Ramos (cell line): ENCODE data around the gene RCBTB2.

Source experiments
- in situ Hi-C: fragments of 300-500 bp; cut with MboI; formaldehyde crosslinking; loops from one replicate; pipeline ENCODE4 v1.14.3; 2022; ENCODE audit warnings: low sequenced_read_pairs; ENCODE audit not compliant: unreplicated experiment

Gene RCBTB2

DNA sequence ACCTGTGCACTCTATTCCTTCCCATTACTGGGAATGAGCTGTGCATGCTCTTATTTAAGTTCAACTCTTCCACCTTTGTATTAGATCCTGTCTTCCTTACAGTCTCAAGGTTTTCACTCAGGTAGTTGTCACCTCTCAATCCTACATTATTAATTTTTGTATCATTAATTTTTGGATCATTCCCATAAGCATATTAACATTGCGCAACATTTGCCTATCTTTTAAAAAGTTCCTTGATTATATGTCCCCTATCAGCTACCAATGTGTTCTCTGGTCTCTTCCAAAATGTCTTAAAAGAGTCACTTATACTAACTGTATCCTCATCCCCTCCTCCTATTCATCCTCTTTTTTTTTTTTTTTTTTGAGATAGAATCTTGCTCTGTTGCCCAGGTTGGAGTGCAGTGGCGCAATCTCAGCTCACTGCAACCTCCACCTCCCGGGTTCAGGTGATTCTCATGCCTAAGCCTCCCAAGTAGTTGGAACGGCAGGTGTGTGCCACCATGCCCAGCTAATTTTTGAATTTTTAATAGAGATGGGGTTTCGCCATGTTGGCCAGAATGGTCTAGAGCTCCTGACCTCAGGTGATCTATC lies 2.1 kb upstream of the RCBTB2 start:
- in situ Hi-C loops, result no loop called here

DNA sequence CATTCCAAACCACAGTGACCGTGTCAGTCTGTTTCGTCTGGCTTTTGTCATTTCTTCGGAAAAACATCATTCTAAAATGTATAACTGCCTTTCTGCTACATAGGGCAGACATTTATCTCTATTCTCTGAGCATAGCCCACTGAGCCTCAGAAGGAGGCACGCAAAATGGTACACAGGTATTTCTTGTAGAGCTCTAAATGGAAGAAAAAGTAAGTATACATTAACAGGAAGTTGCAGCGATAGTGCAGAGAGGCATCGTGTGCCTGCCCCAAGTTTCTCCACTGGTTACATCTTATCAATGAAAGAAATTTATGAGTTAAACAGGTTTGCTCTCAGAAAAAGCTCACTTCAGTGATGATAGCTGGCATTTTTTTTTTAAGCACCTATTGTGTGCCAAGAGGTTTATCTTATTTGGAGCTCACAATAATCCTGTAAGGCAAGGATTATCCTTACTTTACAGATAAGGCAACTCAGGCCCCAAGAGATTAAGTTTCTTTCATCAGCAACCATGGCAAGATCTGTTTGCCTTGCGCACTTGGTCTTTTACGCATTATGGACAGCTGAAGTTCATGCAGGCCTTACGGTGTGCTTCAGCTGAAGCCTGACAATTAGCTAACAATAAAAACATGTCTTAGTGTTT lies 1.2 kb upstream of the RCBTB2 start:
- in situ Hi-C loops, result no loop called here

DNA sequence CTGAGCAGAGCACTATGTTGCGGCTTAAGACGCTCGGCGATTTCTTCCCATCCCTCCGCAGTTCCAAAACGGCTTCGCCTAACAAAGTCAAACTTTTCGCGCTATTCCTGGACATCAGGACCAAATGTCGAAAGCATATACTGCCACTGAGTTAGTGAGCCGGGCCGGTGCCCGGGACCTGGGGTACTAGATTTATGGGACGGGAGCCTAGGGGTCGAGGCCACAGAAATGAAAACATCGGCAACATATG lies 699 bp downstream of the RCBTB2 start:
- in situ Hi-C loops, result no loop called here

DNA sequence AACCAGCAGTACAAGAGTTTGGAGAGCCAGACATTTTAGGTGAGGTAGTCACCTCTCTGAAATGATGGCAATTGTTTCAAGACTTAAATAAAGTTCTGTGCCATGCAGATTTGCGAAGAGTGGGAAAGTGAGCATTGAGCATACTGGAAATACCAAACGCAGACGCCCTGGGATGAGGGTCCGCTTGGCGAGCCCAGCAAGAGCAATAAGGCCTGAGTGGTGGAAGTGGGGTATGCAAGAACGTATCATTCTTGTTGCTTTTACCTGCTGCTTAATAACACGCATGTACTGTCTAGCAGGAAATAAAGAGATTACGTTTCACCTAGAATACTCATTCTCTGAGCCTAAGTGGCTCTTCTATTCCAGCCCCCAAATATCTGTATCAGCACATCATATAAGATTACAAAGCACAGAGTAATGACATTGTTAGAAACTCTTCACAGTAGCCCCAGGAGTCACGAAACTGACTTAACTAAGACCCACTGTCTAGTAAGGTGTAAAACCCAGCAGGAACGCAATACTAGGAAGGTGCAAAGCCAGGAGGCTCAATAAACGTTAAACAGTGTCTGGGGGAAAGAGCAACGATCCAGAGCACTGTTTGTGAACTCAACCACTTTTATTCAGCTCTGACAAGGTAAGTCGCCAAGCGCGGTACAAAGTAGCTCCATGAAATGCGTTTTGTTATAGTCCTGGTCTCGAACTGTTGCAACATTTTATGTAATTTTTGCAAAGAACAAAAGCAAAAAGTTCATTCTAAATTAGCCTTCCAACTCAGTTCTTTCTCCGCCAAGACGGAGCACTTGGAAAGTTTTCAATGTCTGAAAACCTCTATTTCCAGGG lies 1.2 kb downstream of the RCBTB2 start:
- in situ Hi-C loops, result no loop called here

DNA sequence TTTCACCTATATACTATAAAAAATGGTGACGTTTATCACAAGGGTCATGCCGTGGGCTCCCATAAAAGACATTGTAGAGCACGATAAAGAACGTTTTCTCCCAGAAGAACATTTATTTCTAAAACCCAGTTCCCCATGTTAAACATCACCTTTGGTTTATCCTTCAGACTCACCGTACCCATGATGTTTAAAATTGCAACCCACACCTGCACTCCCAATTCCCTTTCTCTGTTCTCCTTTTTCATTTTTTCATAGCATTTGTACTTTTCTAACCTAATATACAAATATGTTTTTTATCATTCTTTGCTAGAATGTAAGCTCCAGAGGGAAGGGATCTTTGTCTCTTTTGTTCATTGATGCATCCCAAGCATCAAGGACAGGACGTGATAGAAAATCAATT lies 2.0 kb downstream of the RCBTB2 start:
- in situ Hi-C loops, result no loop called here

DNA sequence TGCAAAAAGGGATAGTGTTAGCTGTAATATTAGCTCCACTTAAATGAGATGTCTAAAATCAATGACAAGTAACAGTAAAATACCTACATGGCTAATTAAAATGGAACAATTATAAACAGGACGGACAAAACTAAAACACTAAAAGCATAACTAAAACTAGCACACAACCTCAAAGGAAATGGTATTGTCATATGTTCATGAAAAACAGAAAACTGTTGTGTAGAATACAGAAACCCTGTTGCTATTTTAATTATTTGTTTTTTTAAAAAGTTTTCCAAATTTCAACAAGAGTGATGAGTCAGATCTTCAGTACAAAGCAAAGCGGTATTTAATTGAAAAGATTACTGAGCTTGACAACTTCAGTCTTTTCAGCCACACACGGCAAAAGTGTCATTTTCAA lies 4.2 kb downstream of the RCBTB2 start:
- in situ Hi-C loops, result no loop called here

DNA sequence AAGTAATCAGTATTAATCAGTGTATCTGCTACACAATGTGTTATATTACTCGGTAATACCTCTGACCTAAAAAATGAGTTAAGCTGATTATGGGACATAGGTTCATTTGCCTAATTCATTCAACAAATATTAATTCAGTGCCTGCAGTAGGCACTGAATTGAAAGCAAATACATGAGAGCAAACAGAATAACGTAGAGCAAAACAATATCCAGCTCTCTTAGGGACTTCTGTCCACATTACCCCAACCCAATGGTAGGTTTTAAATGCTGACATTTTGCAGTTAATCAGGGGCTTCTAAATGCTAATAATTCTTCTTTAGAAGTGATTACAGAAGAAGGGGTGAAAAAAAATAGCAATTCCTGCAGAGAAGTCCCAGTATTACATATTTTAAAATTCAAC lies 4.9 kb downstream of the RCBTB2 start:
- in situ Hi-C loops, result no loop called here

DNA sequence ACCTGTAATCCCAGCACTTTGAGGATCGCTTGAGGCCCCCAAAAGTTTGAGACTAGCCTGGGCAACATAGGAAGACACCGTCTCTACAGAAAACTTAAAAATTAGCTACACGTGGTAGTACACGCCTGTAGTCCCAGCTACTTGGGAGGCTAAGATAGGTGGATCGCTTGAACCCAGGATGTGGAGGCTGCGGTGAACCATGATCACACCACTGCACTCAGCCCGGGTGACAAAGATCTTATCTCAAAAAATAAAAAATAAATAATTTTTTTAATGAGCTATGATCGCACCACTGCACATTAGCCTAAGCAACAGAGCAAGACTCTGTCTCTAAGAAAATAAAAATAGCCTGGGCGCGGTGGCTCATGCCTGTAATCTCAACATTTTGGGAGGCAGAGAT lies 6.6 kb downstream of the RCBTB2 start:
- in situ Hi-C loops, result no loop called here

DNA sequence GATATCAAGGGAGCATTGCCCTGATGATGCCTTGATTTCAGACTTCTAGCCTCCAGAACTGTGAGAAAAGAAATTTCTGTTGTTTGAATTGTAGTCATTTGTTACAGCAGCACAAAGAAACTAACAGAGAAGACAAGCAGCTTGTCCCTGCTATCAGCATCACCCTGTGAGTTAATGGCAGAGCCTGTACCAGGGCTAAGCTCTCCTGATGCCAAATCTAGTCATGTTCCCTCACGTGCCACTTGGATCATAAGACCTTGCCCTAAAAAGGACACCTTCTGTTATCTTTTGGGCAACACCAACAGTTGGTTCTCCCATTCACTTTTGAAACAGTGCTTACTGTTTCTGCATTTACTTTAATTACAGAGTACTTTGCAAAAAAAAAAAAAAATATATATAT lies 14.8 kb downstream of the RCBTB2 start:
- in situ Hi-C loops, result no loop called here

DNA sequence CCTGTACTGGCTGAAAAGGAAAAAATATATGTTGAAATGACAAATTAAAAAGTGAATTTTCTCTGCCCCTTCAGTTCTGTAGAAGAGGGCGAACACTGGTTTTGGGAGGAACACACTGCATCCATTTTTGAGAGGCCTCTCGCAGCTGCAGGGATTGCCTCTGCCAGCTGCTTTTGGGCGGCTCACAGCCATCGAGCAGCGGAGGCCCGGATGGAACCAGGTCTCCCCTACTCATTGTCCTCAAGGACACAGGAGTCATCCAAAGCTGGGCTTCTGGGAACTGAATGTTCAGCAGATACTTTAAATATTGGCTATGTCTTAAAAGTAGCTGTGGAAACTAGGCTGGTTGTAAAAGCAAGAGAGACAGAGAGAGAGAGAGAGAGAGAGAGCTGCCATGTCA lies 17.1 kb downstream of the RCBTB2 start:
- in situ Hi-C loops, result no loop called here

DNA sequence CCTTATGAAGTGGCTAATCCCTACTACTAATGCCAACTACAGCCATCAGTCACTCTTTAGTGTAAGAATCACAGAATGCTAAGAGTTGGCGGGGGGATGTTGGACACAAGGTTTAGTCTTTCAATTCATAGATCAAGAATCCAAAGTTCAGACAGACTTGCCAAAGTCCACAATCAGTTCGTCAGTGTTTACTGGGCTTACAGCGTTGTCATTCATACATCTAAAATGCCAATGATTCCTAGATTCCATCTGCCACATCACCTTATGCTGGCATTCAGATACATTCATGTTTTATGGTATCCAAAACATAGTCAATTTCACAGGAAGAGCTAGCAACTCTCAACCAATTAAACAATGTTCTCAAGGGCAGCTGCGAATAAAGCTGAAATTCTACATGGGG lies 18.1 kb downstream of the RCBTB2 start:
- in situ Hi-C loops, result no loop called here

DNA sequence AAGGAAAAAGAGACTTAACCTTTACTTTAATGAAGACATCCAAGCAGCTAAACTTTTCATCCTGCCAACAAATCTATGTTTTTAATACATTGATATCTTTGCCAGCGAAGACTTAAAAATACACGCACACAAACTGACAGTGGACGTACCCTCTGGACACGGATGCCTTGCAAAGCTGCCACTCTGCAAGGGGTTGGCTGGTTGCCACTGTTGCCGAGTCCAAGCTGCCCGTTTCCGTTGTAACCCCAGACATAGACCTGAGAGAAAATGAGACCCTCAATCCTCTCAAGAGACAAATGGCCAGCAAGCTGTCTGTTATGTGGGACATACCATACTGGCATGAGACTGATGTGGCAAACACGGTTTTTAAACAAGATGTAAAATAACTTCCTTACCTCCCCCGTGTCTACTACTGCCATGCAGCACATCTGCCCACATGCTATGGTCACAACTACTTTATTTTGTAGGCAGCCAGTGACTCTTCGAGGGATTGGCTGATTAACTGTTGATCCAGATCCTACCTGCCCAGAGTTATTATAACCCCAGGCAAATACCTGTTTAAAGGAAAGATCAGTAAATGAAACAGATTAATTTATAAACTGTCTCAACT lies 21.2 kb downstream of the RCBTB2 start:
- in situ Hi-C loops, result no loop called here

DNA sequence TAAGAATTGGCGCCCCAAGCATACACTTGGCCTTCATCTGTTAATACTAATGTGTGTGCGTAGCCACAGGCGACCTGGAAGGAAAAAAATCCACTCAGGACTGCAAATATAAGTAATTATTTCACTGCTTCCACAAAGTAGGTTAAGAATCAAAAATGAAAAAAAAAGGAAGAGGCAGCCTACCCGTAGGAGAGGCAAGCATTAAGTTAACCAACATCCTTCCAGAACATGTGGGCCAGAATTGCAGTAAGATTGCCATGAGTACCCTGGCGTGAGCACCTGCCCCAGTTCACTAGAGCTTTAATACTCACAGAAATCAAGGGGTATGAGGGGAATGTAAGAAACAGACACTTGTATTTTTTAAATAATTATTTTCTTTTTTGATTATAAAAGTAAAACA lies 22.2 kb downstream of the RCBTB2 start:
- in situ Hi-C loops, result no loop called here

DNA sequence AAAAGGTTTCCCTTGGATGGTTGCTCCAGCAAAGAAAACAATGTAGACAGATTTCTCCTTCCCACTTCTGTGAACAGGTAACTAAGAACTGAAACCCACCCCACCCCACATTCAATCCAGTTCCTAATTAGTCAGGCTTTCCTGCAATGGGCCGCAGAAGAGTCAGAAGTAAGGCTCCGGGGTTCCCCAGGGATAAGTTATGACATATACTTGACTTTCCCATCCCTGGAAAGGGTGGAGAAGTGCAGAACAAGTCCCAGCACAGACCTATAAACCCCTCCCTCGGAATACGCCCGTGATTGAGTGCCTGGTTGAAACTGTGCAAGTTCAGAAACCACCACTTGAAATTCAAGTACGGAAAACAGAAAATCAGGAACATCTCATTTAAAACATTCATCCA lies 24.9 kb downstream of the RCBTB2 start:
- in situ Hi-C loops, result no loop called here

DNA sequence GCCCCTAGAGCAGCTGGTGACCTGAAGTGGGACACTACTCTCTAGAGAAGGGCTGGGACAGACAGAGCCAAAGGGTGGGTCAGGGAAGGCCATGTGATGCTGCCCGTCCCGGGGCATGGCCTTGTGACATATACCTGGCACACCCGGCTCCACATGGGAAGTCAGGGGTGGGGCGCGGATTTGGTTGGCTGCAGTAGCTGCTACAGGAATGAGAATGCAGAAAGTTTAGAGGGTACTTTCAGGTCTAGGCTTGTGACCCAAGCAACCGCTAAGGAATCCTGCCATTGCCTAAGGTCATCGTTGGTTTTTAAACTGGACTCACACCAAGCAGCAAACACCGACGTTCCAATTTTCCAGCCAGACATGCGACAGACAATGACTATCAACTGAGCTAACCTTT lies 25.9 kb downstream of the RCBTB2 start:
- in situ Hi-C loops, result no loop called here

DNA sequence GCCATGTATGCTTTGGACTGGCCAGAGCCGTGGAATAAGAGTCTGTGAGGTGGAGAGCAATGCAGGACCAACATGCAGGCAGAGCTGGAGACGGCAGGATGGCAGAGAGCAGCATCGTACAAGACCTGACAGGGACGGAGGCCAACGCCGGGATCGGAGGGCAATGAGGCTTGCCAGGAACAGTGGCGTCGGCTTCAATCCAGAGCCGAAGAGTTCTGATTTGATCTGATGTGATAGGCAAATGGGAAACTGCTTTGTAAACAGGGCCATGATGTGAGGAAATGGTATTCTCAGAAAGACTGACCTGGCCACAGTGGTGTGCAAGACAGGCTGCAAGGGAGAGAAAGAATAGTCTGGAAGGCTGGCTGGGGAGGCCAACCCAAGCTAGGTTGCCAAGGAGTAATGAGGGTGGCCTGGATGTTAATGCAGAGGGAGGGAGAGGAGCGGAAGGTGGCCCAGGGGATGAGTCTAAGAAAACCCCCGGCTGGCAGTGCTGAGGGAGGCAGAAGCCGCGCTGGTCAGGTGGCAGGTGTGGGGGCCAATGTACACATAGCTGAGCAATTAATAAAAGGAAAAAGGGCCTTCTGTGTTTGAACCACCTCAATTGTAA lies 26.7 kb downstream of the RCBTB2 start:
- in situ Hi-C loops, result no loop called here

DNA sequence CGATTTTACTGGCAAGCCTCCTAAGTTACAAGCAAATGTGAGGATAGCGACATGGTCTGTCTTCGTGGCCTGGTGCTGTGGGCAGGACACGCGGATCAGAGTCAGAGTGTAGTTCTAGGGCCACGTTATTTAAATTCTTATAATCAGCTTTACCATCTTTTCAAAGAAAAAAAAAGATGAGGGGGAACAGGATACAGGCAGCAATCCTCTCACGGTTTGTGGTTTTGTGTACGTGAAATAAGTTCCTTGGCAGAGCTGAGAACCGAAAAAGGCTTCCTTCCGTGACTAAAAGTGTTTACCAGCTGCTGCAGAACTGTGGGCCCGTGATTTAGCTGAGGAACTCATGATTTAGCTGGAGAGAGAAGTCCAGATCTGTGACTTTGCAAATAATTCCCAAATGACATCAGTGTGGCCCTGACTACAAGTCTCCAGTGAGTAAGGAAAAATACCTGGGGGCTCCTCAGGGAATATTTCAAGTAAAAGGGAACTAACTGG lies 27.2 kb downstream of the RCBTB2 start:
- in situ Hi-C loops, result no loop called here

DNA sequence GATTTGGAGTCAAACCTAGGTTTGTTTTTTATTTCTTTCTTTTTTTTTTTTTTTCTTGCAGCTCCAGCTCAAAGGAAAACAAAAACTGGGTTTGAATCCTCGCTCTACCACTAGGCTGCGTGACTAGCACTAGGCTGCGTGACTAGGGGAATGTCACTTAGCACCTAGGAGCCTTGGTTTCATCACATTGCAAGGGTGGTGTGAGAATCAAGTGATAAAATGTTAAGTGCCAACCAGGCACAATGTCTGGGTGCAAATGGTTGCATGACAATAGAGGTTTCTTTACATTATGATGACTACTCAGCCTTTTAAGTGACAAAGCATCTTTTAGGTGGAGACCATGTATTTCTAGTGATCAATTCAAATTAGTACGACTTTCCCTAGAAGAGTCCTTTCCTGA lies 27.9 kb downstream of the RCBTB2 start:
- in situ Hi-C loops, result no loop called here

DNA sequence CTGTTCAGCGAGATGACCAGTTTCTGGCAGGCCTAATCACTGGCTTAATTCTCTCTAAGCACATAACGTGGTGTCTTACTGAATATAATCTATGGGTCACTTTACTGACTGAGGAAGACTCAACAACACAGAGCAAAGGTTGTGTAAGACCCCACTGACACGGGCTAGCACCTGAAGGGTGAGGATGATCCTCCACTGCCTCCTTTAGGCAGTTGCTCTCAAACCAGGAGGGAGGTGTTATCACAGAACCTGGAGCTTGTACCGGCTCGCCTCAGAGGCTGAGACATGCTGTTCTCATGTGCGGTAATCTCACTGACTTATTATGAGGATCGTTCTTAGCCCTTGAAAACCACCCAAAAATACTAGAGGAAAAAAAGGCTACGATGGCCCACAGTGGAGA lies 28.3 kb downstream of the RCBTB2 start:
- in situ Hi-C loops, result no loop called here

DNA sequence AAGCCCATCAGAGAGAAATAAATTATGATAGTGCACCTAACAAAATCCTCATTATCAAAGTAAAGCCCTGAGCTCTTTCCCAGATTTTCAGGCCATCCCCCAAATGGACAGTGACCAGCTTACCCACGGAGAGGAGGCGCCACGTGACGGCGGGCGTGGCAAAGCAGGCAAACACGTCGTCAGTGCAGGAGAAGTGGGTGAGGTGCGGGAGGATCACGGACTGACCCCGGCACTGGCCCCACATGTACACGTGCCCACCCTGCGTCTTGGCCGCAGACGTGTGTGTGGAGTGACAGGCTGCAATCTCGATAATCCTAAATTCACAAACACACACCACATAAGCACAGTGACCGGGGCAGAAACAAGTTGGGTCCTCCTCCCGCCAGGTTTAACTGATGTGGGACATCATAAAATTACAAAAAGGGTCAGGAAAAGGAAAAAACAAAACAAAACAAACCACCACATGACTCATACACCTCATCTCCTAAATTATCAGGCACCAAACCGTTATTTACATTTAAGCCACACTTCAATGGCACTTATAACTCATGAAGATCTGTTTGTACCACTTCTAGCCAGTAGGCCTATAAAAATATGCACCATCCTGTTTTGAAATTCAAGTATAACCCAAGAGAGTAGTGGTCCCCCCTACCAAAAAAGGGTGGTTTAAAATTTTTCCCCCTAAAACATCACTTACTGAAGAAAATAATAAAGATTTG lies 30.1 kb downstream of the RCBTB2 start:
- in situ Hi-C loops, result no loop called here
